A549 (cell line): ENCODE results near the gene PCSK6.

Experiments used
- CHD2 ChIP-seq: fragments of 150-350 bp; IDR thresholded peaks from 2 replicates; pipeline ENCODE4 v1.6.1; 2014; ENCODE audit warnings: low read length; ENCODE audit not compliant: partially characterized antibody
- ESRRA ChIP-seq: fragments of 150-350 bp; IDR thresholded peaks from 2 replicates; pipeline ENCODE4 v1.6.1; 2014; ENCODE audit warnings: mild to moderate bottlenecking, low read length, borderline replicate concordance
- MYC ChIP-seq: IDR thresholded peaks from 2 replicates; pipeline ENCODE4 v1.6.1; 2012; ENCODE audit warnings: mild to moderate bottlenecking, inconsistent platforms, low read length, improper control_type of control experiment, borderline replicate concordance
- PHF8 ChIP-seq: fragments of 200-600 bp; sonication (generic); IDR thresholded peaks from 2 replicates; pipeline ENCODE4 v1.6.1; 2016; ENCODE audit warnings: low read depth, mild to moderate bottlenecking, antibody characterized with exemption, moderate library complexity, borderline replicate concordance
- POLR2A ChIP-seq: IDR thresholded peaks from 2 replicates; pipeline ENCODE4 v1.6.1; 2012; ENCODE audit warnings: mild to moderate bottlenecking, low read length
- POLR2AphosphoS2 ChIP-seq: conservative IDR thresholded peaks from 2 replicates; pipeline ENCODE4 v1.6.1; 2012; ENCODE audit warnings: low read length, improper control_type of control experiment, inconsistent platforms
- RFX5 ChIP-seq: fragments of 450-650 bp; IDR thresholded peaks from 2 replicates; pipeline ENCODE4 v1.7.1; 2014; ENCODE audit warnings: antibody characterized with exemption, mild to moderate bottlenecking, moderate library complexity
- SMC3 ChIP-seq: fragments of >200 bp; sonication (Bioruptor Twin); formaldehyde crosslinking; IDR thresholded peaks from 3 replicates; pipeline ENCODE4 v1.6.1; 2018; ENCODE audit warnings: inconsistent platforms
- TF ChIP-seq, protein P1 (sequence below): fragments of >200 bp; sonication (Bioruptor Twin); formaldehyde crosslinking; IDR thresholded peaks from 3 replicates; pipeline ENCODE4 v1.5.1; 2016
- TF ChIP-seq, protein P2 (sequence below): IDR thresholded peaks from 2 replicates; pipeline ENCODE4 v1.6.1; 2012
- TF ChIP-seq, protein P3 (sequence below): fragments of 250-450 bp; sonication (Bioruptor Pico); IDR thresholded peaks from 2 replicates; pipeline ENCODE4 v1.5.0; 2020; ENCODE audit warnings: low read depth, mild to moderate bottlenecking, moderate library complexity

DNA sequence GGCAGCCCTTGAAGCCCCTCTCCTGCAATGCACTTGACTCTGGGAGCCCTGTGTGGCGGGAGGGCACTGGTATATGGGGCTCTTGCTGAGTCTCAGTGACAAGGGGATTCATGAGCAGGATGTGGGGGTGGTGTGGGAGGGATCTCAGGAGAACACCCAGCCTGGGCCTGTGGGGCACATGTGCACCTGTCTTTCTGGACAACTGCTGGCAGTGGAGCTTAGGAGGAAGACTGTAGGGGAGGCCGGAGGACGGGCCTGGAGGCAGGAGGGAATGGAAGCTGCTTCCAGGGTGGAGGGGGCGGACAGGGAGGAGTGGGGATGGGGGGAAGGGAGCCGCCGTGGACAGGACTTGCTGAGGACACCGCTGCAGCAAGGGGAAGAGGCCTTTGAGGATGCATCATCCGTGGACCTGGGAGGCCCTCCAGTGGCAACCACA, 183.7 kb downstream of the PCSK6 start:
- TF ChIP-seq MYC = no peak
- TF ChIP-seq, protein P1, sequence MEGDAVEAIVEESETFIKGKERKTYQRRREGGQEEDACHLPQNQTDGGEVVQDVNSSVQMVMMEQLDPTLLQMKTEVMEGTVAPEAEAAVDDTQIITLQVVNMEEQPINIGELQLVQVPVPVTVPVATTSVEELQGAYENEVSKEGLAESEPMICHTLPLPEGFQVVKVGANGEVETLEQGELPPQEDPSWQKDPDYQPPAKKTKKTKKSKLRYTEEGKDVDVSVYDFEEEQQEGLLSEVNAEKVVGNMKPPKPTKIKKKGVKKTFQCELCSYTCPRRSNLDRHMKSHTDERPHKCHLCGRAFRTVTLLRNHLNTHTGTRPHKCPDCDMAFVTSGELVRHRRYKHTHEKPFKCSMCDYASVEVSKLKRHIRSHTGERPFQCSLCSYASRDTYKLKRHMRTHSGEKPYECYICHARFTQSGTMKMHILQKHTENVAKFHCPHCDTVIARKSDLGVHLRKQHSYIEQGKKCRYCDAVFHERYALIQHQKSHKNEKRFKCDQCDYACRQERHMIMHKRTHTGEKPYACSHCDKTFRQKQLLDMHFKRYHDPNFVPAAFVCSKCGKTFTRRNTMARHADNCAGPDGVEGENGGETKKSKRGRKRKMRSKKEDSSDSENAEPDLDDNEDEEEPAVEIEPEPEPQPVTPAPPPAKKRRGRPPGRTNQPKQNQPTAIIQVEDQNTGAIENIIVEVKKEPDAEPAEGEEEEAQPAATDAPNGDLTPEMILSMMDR = no peak
- TF ChIP-seq, protein P2, sequence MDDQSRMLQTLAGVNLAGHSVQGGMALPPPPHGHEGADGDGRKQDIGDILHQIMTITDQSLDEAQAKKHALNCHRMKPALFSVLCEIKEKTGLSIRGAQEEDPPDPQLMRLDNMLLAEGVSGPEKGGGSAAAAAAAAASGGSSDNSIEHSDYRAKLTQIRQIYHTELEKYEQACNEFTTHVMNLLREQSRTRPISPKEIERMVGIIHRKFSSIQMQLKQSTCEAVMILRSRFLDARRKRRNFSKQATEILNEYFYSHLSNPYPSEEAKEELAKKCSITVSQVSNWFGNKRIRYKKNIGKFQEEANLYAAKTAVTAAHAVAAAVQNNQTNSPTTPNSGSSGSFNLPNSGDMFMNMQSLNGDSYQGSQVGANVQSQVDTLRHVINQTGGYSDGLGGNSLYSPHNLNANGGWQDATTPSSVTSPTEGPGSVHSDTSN = no peak
- no peak for TF ChIP-seq ESRRA
- no peak for TF ChIP-seq PHF8
- no peak for TF ChIP-seq POLR2A
- TF ChIP-seq RFX5 = no peak
- TF ChIP-seq, protein P3, sequence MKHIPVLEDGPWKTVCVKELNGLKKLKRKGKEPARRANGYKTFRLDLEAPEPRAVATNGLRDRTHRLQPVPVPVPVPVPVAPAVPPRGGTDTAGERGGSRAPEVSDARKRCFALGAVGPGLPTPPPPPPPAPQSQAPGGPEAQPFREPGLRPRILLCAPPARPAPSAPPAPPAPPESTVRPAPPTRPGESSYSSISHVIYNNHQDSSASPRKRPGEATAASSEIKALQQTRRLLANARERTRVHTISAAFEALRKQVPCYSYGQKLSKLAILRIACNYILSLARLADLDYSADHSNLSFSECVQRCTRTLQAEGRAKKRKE (CRISPR knock-in tag) = no peak
- no peak for TF ChIP-seq SMC3
- TF ChIP-seq CHD2 = no peak
- TF ChIP-seq POLR2AphosphoS2 = no peak
